GM20000 (cell line): Measurements from ENCODE around the gene CORO2B.

Experiments used
- DNase-seq: peaks from one replicate; pipeline ENCODE4 v3.0.0; 2012; ENCODE audit warnings: low spot score
- TF ChIP-seq, protein P1 (sequence below): IDR thresholded peaks from 2 replicates; pipeline ENCODE4 v1.5.1; 2012; ENCODE audit warnings: mild to moderate bottlenecking, control low read depth; ENCODE audit errors: extremely low read depth, missing control alignments

CORO2B gene, protein sequence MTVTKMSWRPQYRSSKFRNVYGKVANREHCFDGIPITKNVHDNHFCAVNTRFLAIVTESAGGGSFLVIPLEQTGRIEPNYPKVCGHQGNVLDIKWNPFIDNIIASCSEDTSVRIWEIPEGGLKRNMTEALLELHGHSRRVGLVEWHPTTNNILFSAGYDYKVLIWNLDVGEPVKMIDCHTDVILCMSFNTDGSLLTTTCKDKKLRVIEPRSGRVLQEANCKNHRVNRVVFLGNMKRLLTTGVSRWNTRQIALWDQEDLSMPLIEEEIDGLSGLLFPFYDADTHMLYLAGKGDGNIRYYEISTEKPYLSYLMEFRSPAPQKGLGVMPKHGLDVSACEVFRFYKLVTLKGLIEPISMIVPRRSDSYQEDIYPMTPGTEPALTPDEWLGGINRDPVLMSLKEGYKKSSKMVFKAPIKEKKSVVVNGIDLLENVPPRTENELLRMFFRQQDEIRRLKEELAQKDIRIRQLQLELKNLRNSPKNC

GRCh38 chr15:68578980-68579935 is at the start of gene CORO2B:
Gene CORO2B, plus strand, starts transcription at chr15:68578993. Its CDS starts 270 bp downstream, at chr15:68579263.
- TF ChIP-seq, protein P1, sequence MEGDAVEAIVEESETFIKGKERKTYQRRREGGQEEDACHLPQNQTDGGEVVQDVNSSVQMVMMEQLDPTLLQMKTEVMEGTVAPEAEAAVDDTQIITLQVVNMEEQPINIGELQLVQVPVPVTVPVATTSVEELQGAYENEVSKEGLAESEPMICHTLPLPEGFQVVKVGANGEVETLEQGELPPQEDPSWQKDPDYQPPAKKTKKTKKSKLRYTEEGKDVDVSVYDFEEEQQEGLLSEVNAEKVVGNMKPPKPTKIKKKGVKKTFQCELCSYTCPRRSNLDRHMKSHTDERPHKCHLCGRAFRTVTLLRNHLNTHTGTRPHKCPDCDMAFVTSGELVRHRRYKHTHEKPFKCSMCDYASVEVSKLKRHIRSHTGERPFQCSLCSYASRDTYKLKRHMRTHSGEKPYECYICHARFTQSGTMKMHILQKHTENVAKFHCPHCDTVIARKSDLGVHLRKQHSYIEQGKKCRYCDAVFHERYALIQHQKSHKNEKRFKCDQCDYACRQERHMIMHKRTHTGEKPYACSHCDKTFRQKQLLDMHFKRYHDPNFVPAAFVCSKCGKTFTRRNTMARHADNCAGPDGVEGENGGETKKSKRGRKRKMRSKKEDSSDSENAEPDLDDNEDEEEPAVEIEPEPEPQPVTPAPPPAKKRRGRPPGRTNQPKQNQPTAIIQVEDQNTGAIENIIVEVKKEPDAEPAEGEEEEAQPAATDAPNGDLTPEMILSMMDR, result no peak
- DNase-seq, result peak; percentile 49

- DNase-seq, result no peak
- TF ChIP-seq, protein P1, result no peak
These were observed 47.2 kb upstream of the CORO2B start for GRCh38 chr15:68531387-68532179.

DNA sequence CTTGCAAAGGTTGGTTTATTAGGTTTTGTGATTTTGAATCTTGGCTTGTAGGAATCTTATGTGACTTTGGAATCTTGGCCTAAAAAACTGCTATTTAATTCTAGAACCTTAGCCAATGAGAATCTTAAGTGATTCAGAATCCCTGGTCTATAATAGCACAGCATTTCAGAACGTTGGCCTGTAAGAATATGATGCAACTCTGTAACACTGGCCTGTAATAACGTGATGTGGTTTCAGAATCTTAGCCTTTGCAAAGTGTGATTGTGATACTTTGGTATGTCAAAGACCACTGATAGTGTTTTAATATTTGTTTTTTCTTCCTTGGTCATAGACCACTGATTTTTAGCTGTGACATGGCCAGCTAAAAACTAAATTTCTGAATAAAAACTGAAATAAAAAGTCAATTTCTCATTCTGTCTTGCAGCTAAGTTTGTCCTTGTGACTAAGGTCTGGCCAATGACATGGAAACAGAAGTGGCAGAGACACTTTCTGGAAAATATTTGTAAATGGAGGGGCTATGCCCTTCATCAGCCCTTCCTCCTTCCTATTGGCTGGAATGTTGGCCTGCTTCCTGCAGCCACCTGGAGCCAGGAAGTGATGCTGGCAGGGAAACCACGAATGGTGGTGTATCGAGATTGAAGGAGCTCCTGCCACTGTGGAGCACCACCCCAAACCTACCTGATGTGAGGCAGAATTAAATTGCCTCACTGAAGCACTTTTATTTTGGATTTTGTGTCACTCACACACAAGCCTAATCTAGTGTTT is 42.3 kb upstream of the CORO2B start:
- DNase-seq, result no peak
- TF ChIP-seq, protein P1, result no peak

GRCh38 chr15:68537097-68537496 is 41.7 kb upstream of the CORO2B start:
- DNase-seq, result no peak
- TF ChIP-seq, protein P1, result no peak

GRCh38 chr15:68537506-68537905 is 41.3 kb upstream of the CORO2B start:
- TF ChIP-seq, protein P1, result no peak
- no peak for DNase-seq

DNA sequence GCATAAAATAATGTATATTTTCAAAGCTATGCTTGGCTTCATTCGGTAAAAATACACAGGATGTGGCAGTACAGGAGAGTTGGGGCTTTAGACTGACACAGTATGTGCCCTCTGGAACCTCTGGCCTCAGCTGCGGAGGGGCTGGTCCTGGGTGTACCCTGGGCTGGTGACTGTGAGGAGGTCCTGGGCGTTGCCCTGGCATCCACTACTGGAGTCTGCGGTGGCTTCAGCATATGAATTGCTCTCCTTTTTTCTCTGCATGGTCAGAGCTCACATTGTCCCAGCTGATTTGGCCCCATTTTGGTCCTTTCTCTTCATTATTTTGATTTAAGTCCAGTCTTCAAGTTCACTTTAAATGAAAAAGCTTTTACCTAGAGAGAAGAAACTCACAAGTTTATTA is 40.5 kb upstream of the CORO2B start:
- TF ChIP-seq, protein P1, result no peak
- DNase-seq, result no peak
